Measurements from ENCODE around the gene C2orf68.
"Not testable (repeated sequence)": the region's sequence is repeated elsewhere in the genome, so short reads cannot be mapped to it uniquely, and the experiment has no call there.

C2orf68 gene, protein sequence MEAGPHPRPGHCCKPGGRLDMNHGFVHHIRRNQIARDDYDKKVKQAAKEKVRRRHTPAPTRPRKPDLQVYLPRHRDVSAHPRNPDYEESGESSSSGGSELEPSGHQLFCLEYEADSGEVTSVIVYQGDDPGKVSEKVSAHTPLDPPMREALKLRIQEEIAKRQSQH

DNA sequence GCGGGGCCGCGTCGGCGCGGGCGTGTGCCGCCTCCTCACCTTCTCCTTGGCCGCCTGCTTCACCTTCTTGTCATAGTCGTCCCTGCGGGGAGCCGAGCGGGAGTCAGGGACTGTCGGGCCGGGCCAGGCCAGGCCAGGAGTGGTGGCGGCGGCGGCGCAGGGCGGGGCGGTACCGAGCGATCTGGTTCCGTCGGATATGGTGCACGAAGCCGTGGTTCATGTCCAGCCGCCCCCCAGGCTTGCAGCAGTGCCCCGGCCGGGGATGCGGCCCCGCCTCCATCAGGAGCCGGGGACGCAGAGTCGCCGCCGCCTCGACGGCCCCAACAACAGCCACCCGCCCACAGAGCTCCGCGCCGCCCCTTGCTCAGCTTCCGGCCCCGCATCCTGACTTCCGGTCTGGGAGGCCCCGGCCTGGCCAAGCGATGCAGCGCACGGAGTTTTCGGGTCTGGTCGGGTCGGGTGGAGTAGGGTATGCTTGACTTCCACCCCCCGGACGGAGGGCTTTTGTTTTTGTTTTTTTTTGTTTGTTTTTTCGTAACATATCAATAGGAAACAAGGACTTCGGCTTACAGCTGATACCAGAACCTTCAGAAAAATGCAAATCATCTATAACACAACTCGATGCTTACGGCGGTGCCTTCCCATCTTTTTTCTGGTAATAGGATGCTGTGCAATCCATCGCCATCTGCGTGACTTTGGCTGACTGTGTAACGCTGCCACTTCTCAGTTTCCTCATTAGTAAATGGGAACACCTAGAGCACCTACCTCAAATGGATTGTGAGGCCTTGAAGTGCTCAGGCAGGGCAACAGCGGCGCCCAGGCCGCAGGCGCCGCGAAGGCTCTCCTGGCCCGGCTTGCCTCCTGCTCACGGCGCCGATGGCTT is at the start of gene C2orf68:
C2orf68 (minus strand) TSS at position 362 of the 883 bp plus-strand sequence; CDS start at position 280, 82 bp downstream.
- peak; percentile 84 for DNase-seq

DNA sequence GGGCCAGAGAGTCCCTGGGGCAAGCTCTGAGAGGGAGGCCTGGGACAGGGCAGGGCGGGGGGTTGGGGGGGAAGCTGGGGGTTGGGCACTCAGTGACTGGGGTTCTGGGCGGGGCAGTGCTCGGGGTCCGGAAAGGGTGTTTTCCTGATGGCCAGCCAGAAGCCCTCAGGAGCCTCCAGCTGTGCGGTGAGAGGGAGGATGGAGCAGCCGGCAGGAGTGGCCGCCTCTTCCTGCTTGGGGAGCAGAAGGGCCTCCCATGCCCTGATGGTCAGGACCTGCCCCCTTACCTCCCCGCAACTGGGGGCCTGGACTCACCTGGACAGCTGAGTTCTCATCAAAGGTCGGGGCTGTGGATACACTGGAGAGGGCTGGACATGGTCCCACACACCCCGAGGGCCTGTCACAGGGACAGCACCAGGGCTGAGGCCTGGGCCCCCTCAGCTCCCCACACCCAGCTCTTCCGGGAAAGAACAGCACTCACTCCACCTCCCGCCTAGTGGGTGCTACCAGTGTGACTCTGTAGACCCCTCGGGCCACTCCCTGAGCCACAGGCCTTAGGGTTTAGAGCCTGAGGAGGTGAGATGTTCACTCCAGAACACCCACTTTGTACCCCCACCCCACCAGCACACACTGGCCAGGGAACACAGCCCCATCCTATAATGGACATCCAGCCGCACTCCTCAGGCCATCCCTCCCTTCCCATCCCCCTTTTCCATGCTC is 49.4 kb upstream of the C2orf68 start:
- DNase-seq = no peak

DNA sequence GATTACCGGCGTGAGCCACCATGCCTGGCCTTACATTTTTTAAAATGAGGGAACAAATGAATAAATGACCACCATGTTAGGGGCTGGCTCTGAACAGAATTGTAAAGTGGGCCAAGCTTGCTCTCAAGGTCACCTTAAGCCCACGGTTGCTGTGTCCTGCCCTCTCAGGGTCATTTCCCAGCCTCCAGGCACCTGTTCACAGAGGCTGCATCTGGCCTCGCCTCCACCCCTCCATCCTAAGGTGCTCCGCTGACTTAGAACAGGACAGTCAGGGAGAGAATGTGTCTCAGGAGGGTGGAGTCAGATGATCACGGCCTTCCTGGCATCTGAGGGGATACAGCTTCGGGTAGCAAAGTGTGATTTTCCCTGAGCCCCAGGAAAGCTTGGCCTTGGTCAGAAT is 48.9 kb upstream of the C2orf68 start:
- no peak for DNase-seq

DNA sequence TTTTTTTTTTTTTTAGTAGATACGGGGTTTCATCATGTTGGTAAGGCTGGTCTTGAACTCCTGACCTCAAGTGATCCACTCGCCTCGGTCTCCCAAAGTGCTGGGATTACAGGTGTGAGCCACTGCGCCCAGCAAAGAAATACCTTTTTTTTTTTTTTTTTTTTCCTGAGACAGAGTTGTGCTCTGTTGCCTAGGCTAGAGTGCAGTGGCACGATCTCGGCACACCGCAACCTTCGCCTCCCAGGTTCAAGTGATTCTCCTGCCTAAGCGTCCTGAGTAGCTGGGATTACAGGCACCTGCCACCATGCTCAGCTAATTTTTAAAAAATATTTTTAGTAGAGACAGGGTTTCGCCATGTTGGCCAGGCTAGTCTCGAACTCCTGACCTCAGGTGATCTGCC is 48.4 kb upstream of the C2orf68 start:
- DNase-seq = not testable (repeated sequence)

DNA sequence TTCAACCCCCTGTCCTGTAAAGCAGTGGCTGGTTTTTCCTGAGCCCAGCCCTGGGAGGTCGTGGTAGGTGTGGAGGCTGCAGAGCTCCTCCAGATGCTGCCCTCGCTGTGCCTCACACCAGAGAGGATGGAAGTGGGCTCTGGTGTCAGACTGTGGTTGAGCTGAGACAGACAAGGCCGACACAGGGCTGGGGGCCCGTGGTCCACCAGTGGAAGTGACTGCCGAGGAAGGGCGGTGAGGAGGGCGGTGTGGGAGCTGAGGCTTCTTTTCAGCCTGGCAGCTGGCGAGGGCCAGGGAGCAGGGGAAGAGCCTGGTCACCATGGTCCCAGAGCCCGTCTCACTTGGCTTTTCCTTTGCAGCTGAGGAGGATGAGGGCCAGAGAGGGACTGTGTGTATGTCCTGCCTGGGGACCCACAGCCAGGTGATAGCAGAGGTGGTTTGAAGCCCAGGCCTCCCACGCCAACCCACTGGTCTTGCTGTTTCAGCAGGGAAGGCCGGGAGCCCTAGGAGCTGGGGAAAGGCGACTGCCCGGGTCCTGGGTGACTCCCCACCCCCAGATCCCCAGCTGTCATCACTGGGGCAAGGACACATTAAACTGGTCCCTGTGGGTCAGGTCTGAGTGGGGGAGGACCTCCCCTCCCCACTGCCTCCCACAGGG is 47.6 kb upstream of the C2orf68 start:
- DNase-seq = no peak

DNA sequence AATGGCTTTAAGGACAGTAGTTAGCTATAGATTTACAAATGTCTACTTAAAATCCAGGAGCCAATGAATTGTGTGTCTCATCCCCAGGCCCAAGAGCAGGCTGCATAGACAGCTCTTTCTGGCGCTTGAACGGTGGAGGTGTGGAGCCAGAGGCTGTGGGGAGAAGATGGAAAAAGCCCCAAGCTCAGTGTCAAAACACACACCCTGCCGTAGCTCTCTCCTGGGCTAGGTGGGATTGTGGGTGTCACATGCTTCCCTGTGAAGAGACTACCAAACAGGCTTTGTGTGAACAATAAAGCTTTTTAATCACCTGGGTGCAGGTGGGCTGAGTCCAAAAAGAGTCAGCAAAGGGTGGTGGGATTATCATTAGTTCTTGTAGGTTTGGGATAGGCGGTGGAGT is 45.5 kb upstream of the C2orf68 start:
- not testable (repeated sequence) for DNase-seq

DNA sequence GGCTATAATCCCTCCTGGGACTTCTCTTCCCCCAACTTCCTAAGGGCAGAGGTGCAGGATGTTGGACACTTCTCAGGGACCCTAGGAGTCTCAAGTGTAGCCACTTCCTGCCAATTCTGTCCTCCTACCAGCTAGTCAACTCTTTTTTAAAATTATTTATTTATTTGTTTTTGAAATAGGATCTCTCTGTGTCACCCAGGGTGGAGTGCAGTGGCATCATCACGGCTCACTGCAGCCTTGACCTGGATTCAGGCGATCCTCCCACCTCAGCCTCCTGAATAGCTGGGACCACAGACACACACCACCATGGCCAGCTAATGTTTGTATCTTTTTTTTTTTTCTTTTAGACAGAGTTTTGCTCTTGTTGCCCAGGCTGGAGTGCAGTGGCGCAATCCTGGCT is 44.6 kb upstream of the C2orf68 start:
- DNase-seq = no peak

DNA sequence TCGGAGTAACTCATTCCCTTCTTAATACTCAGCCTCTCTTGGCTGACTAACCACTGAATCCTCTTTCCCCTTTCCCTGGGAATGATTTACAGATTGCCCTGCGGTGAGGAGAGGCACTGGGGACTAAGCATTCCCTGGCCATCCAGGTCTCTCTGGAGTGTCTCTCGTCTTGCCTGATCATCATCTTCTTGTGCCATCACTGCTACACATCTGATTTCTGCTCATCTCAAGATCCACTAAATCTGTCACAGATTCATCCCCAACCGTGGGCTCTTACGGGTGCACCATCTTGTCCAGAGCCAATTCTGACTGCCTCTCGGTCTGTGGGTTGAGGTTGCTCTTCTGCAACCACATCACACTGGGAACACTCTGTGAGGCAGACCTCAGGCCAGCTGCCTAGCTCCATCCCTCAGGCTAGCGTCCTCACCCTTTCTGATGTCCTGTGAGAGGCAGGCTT is 44.1 kb upstream of the C2orf68 start:
- DNase-seq = no peak

DNA sequence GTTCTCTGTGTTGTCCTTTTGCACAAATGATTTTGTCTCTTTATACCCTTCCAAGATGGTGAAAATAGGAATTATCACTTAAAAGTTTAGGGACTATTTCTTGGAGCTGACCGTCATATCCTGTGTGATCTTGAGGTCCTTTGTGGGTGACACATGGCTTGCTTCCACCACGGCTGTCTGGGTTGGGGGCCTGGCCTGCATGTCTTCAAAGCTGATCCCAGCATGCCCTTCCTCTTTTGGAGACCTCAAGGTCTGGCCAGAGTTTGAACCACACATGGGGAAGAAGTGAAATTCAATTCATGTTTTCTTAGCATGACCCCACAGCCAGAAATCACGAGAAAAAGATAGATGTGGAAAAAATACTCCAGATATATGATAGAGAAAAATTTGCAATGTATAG is 42.1 kb upstream of the C2orf68 start:
- no peak for DNase-seq

DNA sequence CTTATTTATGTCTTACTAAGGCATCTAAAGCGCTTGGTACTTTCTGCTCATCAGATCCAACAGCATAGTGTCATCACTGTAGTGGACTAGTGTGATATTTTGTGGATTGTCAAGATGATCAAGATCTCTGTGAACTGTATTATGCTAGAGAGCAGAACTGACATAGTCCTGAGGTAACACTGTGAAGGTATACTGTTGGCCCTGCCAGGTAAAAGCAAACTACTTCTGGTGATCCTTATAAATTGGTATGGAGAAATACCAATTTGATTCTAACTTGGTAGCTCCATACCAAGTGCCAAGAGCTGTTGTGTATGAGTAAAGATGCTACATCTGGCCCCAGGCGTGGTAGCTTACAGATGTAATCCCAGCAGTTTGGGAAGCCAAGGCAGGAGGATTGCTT is 40.2 kb upstream of the C2orf68 start:
- no peak for DNase-seq

DNA sequence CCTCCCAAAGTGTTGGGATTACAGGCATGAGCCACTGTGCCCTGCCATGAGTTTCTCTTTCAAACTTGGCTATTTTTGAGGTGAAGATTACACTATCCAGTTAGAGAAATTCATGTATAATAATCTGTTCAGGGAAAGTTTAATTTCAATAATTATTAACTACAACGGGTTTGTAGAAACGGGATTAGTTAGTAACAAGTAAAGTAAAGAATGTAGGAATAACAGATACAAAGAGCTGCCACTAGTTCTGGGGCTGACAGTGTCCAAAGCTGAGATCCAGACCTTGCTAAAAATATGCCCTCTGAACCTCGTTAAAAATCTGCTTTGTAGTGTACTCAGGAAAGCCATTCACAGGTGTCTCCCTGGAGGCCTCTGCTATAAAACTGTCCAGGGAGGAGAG is 39.2 kb upstream of the C2orf68 start:
- no peak for DNase-seq

DNA sequence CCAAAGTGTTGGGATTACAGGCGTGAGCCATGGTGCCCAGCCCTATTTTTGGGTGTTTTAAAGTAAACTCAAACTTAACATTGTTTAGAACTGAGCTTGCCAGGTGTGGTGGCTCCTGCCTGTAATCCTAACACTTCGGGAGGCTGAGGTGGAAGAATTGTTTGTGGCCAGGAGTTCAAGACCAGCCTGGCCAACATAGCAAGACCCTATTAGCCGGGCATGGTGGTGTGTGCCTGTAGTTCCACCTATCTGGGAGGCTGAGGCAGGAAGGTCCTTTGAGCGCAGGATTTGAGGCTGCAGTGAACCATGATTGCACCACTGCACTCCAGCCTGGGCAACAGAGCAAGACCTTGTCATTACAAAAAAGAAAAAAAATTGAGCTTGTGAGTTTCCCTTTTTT is 38.6 kb upstream of the C2orf68 start:
- no peak for DNase-seq

DNA sequence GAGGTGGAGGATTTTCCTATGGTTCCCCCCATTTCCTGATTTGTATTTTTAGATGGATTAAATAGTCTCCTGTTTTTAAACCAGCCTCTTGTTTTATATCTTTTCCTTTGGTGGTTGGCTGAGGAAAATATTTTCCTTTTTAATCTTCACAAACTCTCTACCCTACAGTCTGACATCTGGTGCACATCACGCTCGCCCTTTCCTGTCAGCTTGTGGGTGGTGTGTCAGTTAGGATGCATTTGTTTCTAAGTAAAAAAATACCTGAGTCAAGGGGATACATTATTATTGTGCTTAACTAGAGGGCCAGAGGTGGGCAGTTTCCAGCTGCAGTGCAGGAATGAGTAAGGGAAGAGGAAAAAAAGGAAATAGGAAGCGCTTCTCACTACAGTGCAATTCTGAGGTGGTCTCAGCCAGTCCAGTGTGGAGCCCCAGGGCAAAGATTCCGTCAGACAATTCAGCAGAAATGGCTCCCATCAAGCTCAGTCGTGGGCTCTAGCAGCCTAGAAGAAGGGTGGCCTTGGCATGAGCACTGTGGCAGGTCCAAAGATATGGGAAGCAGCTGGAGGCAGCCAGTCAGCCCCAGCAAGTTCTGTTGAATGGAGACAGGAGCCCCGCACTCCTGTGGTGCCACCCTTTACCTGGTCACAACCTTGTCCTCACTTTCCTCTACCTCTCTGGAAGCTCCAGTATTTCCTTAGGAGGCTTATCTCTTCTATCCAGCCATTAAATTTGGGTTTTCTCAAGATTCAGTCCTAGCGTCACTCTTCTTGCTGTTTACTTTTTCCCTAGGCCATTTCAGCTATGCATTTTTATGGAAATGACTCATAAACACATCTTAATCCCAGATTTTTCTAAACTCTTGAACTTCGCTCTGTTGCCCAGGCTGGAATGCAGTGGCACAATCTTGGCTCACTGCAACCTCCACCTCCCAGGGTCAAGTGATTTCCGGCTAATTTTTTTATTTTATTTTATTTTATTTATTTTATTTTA is 37.6 kb upstream of the C2orf68 start:
- DNase-seq = no peak

DNA sequence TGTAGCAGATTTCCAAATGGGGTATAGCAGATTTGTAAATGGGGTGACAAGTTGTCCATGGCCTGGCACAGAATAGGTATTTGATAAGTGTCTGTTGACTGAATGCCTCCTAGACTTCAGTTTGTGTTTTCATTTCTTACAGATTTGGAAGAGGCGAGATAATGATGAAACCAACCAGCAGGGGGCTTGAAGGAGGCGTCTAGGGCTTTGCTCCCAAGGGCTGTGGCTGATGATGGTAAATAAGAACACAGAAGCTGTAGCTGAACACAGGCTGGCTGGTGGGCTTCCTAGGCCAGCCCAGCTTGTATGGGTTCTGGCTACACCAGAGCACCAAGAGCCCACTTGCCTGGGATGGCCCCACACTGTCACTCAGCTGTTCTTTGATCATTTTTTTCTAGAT is 36.8 kb upstream of the C2orf68 start:
- no peak for DNase-seq

DNA sequence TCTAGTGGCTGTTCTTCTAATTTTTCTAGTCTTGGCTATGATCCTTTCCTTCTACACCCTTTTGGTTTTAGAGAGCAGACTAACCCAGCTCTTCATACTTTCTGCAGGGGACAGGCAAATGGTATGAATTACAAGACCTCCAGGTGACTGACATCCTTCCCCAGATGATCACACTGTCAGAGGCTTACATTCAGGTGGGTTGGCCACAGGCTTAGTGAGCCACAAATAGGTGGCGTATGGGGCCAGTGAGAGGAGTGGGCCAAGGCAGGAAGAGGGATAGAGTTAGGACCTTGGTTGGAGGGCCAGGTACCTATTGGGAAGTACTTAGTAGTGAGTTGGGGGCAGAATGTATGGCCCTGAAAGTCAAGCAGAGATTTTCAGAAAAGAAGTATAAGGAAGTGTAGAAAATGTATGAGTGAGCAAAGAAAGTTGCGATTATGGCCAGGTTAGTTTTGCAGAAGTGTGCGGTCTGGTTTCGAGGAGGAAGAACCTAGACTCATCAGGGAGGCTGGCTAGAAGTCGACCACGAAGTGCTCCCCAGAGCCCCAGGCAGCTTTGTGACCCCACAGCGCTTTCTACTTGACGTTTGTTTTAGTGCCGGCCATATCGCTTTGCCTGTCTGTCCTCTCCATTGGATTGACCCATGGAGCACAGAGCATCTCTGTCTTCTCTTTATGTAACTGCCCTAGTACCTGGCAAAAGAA is 36.1 kb upstream of the C2orf68 start:
- no peak for DNase-seq

DNA sequence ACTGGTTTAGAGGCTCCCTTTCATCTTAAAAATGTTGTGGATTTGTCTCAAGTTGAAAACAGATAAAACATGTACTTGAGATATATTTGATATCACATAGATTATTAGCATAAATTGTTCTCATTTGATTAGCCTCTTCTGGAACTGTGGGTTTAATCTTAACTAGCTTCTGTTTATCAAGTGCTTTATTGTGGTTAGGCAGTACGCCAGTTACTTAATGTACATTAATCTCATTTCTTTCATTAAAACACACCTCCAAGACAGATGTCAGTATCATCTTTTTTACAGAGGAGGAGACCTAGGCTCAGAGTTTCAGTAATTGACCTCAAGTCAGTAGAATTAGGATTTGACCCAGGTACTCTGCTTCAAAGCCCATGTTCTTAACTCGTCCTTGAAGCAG is 34.3 kb upstream of the C2orf68 start:
- no peak for DNase-seq

DNA sequence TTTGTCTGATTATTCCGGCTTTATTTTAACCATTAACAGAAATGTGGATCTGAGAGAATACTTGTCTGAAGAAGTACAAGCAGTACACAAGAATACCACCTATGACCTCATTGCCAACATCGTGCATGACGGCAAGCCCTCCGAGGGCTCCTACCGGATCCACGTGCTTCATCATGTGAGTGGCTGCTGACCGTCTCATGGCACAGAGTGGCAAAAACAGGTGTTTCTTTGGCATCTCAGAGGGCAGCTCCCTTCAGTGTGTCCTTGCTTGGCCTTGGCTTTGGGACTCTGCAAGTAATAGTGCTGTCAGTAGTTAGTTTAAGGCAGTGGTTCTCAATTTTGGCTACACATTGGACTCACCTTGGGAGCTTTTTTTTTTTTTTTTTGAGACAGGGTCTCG is 33.0 kb upstream of the C2orf68 start:
- DNase-seq = no peak

DNA sequence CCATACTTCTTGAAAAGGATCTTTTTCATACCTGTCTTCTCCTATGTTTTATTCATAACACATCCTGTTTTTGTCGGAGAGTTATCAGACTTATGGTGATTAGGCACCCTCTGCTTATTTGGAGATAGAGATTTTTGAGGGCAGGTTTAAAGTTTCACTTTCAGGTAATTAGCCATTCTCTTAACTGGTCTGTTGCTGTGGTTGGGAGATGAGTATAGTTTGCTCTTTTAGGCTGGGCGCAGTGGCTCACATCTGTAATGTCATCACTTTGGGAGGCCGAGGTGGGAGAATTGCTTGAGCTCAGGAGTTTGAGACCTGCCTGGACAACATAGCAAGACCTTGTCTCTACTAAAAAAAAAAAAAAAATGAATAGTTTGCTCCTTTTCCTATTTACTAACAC is 30.9 kb upstream of the C2orf68 start:
- DNase-seq = no peak

DNA sequence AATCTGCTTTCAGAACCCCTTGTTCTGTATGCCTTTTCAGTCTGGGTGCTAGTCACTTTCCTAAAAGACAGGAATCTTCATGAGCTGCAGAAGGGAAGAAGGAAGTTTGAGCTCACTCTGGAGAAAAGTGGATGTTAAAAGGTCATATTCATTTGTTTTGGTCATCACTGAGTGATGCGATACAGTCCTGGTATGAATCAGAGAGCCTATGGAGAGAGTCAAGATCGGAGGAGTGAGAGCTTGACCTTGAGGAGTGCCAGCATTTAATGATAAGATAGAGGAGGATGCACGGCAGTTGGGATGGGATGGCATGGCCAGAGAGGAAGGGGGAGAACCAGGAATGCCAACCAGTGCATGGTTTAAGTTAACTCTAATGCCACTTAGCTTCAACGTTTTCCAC is 23.8 kb upstream of the C2orf68 start:
- DNase-seq = no peak

DNA sequence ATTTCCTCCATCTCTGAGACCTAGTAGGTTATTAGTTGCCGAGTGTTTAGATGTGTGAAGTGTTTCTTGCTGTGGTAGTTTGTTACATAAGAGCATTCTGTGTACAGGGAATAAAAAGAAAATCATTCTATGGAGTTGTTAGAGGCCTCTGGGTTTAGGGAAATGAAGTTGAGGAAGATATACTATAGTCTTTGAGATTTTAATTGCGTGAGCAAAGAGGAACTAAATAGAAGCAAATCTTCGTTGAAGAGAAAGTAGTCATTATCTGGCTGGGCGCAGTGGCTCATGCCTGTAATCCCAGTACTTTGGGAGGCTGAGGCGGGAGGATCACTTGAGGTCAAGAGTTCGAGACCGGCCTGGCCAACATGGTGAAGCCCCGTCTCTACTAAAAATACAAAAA is 23.1 kb upstream of the C2orf68 start:
- DNase-seq = no peak

DNA sequence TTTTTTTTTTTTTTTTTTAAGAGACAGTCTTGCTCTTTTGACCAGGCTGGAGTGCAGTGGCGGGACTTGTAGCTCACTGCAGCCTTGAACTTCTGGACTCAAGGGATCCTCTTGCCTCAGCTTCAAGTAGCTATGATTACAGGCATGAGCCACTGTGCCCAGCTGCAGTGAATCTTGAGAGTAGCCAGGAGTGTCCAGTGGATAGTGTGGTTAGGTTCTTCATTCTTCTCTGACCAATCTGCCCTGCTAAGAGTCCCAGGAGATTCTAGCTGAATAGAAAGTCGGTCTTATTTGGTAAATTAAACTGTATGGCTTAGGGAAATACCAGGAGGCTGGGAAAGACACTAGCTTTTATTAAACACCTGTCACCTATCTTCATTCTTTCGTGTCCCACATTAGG is 19.4 kb upstream of the C2orf68 start:
- no peak for DNase-seq
